GM18951 (cell line): ENCODE data around the gene HOXA10.

Experiments used
- POLR2A ChIP-seq: IDR thresholded peaks from 4 replicates; pipeline ENCODE4 v1.6.1; 2011; ENCODE audit warnings: mild to moderate bottlenecking; ENCODE audit not compliant: insufficient read length, insufficient read depth; ENCODE audit errors: extremely low read depth
- in situ Hi-C: fragments of 300-500 bp; cut with MboI; formaldehyde crosslinking; loops from one replicate; pipeline ENCODE4 v1.12.0; 2022; ENCODE audit warnings: low sequenced_read_pairs, mixed read lengths, inconsistent platforms; ENCODE audit not compliant: unreplicated experiment

The HOXA10 gene

GRCh38 chr7:27177795-27178320 lies 3.7 kb upstream of the HOXA10 start:
- in situ Hi-C loops, result loop anchor here (10.0 kb wide), 1 partner anchor 1323 kb away; no protein-coding TSS in a partner anchor
- no peak for TF ChIP-seq POLR2A

DNA sequence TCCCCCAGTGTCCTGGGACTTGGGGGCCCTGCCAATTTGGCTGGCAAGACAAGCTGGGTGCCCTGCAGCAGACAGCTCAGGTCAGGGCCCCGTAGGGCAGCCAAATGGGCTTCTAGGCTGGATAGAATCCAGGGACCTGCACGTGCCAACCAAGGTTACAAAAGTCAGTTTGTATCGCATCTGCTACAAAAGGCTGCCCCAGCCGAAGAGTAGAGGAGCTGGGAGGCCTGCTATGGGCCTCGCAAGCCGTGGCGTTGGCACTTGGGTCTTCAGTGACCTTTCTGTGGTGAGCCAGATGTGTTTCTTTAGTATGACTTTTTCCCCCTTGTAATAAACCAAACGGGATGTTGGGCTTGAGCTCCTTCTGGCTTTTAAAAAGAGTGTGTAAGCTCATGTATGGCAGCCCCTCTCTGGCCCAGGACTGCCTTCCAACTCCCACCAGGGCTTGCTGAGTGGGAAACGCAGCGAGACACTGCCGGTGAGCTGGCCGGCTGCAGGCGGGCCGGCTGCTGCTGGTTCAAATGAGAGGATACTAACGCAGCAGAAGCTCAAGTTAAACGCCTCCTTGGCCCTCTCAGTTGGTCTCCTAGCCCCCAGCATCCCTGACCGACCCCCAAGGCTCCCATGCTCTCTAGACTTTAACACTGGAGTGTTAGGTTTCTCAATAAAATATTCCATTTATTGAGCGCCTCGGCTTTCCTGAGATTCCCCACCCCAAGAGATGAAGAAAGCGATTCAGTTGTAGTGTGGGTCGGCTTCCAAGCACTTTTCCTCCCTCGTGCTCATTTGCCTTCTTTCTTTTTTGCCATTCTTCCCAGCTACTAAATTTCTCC lies 3.1 kb upstream of the HOXA10 start:
- in situ Hi-C loops, result loop anchor here (10.0 kb wide), 1 partner anchor 1322 kb away; no protein-coding TSS in a partner anchor
- TF ChIP-seq POLR2A, result no peak

DNA sequence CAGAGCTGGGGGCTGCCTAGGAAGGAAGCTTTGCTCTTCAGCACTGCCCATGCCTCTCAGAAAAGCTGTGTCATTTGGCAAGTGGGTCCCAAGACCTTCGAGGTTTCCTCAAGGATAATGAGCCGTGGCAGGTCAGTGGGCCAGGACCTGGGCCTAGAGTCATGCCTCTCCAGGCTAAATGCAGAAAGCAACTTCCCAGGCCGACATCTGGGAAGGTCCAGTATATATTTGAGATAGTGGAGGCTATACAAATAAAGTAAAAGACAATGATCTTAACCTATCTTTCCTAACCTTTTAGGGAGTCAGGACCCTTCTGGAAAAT lies 2.4 kb upstream of the HOXA10 start:
- in situ Hi-C loops, result loop anchor here (10.0 kb wide), 1 partner anchor 1322 kb away; no protein-coding TSS in a partner anchor
- no peak for TF ChIP-seq POLR2A

GRCh38 chr7:27175626-27176523 lies 1.8 kb upstream of the HOXA10 start:
- no peak for TF ChIP-seq POLR2A
- in situ Hi-C loops, result loop anchor here (10.0 kb wide), 1 partner anchor 1321 kb away; no protein-coding TSS in a partner anchor

DNA sequence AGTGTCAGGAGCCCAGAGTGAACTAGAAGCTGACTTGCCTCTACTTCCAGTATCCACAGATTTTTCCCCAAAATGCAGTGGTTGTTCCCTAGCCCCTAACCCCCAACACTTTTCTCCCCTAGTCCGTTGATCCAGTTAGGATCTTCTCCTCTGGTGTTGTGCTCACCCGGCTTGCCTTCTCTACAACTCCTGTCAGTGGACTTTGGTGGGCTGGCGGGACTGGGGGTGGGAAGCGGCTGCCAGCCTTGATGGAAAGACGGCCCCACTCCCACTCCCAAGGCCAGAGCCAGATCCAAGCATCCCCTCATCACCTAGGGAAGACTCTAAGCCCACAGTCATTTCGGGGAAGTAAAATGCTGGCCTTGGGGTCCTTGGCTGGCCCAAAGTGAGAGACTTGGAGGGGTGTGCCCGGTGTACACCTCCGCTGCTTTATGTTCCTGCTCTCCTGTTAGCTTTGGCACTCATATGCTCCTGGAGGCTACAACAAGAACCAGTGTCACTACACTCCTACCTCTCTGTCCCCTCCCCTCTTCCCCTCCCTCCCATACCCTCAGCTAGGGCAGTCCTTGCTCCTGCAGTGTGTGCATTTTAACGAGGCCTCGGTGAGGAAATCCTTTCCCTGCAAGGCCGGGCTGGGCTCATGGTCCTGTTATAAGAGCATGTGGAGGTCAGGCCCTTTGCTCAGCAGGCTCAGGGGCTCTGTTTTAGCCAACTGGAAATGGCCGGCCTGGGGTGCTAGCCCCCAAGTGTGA lies 930 bp upstream of the HOXA10 start:
- no peak for TF ChIP-seq POLR2A
- in situ Hi-C loops, result loop anchor here (10.0 kb wide), 1 partner anchor 1320 kb away; no protein-coding TSS in a partner anchor

GRCh38 chr7:27173511-27173955 lies 587 bp downstream of the HOXA10 start:
- in situ Hi-C loops, result loop anchor here (10.0 kb wide), 1 partner anchor 1319 kb away; no protein-coding TSS in a partner anchor
- no peak for TF ChIP-seq POLR2A

DNA sequence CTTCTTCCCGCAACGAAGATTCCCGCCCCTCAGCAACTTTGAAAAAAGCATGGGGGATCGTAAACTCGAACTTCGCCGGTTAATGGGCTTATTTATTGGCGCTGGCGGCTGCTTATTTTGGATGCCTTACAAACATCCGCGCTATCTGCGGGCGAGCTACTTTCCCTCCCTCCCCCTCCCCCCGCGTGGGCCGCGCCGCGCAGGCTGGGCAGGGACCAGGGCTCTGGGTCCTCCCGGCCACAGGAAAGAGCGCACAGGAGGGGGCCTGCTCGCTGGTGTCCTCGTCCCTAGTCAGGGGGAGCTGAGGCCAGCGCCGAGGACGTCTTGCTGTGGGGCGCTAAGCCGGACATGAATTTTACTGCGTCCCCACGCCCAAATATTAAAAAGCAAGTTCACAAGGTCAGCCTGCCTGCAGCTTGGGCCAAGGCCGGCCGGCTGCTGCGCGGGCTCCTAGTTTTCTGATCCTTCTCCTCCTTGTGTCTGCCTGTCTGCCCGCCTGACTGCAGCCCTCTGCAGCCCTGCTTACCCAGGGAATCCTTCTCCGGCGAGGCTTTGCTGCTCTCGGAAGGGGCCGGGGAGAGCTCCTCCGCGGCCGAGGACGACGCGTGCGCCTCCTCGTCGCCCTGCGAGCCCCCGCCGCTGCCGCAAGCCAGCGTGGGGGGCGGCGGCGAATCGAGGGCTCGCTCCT lies 1.2 kb downstream of the HOXA10 start:
- in situ Hi-C loops, result loop anchor here (10.0 kb wide), 1 partner anchor 1318 kb away; no protein-coding TSS in a partner anchor
- no peak for TF ChIP-seq POLR2A

DNA sequence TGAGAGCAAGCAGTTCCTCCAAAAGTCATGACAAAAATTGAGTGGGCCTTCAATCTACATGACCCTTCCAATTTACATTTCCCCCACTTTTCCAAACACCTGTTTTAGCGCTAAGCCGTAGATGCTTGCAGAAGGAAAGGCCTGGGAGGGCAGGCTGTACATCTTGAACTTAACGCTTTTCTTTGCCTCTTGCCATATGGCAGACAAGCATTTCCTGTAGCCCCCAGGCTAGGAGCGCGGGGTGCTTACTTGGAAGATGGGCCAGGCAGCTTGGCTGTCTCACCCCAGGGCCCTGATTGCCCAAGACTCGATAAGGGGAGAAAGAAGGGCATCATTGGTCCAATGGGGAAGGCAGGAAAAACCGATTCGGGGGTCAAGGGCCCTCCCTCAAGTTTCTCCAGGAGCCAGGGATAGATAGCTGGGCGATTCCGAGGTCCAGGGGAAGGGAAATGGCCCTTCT lies 1.8 kb downstream of the HOXA10 start:
- no peak for TF ChIP-seq POLR2A
- in situ Hi-C loops, result loop anchor here (10.0 kb wide), 1 partner anchor 1318 kb away; no protein-coding TSS in a partner anchor

DNA sequence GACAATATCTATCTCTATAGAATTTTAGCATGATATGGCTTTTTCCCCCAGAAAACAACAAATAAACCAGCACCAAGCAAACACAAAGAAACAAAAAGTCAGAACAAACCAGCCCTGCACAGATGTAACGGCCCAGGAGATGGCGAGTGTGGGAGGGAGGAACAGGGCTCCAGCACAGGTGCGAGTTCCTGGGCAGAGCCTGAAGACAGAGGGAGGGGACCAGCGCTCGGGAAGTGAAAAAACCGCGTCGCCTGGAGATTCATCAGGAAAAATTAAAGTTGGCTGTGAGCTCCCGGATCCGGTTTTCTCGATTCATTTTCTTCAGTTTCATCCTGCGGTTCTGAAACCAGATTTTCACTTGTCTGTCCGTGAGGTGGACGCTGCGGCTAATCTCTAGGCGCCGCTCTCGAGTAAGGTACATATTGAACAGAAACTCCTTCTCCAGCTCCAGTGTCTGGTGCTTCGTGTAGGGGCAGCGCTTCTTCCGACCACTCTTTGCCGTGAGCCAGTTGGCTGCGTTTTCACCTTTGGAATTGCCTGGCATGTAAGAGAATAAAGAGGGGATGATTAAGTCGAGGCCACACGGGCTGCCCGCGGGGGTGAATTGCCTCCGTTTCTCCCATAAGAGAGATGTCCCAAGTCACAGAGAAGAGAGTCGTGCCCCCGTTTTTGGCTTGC lies 2.3 kb downstream of the HOXA10 start:
- no peak for TF ChIP-seq POLR2A
- in situ Hi-C loops, result loop anchor here (10.0 kb wide), 1 partner anchor 1317 kb away; no protein-coding TSS in a partner anchor

- no peak for TF ChIP-seq POLR2A
- in situ Hi-C loops, result loop anchor here (10.0 kb wide), 1 partner anchor 1316 kb away; no protein-coding TSS in a partner anchor
These were observed 2.8 kb downstream of the HOXA10 start for GRCh38 chr7:27171325-27171636.
